Bone marrow (tissue), 2 donors: ENCODE results near the gene CCSAP.
"Not testable (repeated sequence)": the region's sequence is repeated elsewhere in the genome, so short reads cannot be mapped to it uniquely, and the experiment has no call there.

Experiments used
- DNase-seq, 2 donors: peaks; one replicate each; lab custom pipeline; 2025; lab: John Stamatoyannopoulos, UW

Gene CCSAP, protein sequence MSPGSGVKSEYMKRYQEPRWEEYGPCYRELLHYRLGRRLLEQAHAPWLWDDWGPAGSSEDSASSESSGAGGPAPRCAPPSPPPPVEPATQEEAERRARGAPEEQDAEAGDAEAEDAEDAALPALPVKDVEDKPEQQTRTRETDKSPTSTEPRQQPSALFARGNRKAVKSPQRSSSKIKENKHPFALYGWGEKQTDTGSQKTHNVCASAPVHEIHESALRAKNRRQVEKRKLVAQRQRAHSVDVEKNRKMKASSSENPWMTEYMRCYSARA

DNA sequence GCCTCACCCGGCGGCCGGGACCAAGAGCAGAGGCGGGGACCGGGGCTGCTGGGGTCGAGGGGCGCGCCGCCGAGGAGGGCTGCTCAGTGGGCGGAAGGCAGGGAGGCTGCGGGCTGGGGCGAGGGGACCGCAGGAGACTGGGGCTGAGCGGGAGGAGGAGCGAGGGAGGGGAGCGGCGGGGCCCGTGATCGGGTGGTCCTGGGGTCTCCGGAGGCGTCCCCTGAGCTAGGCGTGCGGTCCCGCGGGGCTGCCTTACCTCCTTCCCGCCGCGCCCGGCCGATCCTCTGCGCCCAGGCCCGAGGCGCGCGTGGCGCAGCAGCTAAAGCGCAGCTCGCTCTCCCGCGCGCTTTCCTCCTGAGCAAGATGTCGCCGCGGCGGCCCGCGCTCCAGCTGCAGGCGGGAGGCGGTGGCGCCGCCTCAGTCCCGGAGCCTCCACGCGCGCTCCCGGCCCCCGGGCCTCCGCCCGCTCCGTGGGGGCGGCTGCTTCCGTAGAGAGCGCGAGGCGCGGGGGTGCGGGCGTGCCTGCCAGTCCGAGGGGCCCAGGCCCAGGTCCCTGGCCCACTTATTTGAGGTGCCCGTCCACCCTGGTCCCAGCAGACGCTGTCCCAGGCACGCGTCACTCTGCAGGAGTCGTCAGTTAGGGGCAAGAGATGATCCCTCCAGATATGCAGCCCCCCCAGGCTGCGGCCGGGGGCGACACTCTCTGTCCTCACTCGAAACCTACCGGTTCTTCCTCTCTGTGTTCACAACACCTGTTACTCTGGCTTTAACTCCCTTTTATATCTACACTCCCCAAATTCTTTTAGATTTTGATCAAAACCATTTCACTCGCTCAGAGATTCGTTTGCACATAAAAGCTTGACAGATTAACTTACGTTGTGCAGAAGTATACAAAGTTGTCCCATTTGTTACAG, at the start of gene CCSAP:
CCSAP (minus strand) TSS at position 392 of the 914 bp plus-strand sequence. CDS start 582 bp downstream, outside the sequence.
- peak; percentile 36 to 58 for DNase-seq

DNA sequence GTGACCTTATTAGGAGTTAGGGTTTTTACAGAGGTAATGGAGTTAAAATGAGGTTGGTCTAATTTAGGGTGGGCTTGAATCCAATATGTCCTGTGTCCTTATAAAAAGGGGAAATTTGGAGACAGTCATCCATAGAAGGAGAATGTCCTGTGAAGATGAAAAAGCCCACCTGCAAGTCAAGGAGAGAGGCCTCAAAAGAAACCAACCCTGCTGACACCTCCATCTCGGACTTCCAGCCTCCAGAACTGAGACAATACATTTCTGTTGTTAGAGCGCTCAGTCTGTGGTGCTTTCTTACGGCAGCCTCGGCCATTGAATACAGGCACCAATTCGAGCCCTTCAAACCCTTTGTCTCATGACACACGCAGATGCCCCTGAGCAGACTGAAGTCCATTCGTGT, 47.3 kb upstream of the CCSAP start:
- no peak for DNase-seq

DNA sequence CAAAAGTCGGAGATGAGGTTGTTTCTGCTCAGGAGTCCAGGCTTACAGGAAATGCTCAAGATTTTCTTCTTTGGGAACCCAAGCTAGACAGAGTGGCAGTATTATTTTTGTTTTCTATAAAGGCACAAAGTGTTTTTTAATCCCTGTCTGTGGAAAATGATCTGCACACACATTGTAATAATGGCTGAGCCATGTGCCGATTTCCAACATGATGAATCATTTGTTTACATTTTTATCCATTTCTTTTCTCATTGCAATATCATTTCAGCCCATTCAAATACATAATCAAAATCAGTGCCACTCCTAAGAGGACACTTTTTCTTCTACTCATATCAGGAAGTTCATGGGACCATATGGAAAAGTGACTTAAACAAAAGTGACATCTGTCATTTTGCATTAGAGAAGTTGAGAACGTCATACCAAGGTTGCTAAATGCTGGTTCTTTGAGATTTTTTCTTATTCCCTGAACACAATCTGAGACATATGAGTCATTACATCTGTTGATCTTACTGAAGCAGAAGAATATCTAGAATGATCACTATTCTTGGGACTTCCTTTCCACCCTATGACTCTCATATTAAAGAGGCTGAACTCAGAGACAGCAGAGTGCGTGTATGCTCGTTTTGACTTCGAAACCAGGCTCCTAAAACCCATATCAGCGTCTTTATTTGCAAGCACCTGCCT, 46.2 kb upstream of the CCSAP start:
- peak in 1 of 2 donors; percentile 9 for DNase-seq

DNA sequence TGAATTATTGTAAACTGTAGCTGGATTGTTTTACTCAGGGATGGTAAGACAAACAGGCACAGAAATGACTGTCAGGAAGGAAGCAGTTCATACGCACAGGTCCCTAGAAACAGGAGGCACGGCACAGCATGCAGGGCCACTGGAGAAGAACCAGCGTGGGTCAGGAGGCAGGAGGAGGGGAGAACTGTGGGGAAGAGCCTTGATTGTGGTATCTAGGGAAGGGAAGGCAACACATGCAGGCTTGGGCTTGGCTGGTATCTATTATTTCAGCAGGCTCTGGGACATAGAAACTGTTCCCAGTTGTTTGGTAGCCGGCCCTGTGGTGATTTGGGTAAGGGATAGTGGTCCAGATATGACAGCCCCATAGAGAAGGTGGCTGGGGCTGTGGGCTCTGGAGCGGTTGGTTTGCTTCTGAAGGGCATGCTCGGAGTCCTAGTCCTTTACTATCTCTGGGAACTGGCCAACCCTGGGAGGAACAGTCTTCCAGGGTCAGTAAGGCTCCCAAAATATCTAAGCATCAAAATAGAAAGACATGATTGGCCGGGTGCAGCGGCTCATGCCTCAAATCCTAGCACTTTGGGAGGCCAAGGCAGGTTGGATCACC, 43.1 kb upstream of the CCSAP start:
- DNase-seq, result no peak

DNA sequence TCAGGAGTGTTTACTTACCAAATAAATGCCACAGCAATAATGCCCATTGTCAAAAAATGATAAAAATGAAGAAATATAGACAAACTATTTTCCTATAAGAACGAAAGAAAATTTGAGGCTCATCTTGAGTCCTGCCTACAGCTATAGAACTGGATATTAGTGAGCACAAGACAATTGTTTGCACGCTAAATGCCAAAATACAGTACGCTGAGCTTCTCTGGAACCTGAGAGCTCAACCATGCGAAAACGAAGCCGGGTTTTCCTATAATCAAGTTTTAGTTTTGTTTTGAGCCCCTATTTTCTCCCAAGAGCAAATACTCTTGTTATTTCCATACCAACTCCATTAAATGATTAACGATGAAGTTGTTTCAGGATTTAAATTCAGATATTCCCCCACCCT, 42.0 kb upstream of the CCSAP start:
- no peak for DNase-seq

DNA sequence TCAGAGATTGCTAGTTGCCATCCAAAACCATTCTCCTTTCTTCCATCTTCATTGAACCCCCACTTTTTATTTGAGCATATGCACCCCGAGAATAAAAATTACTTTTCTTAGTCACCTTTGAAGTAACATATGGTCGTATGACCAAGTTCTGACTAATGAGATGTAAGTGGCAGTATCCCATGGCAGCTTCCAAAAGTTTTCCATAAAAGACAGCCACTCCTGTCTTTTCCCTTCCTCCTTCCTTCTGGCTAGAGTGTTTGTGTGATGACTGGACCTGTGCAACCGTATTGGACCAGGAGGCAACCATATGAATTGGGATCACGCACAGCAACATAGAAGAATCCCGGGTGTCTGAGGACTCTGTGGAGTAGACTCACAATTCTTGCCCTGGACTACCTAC, 41.1 kb upstream of the CCSAP start:
- DNase-seq, result no peak

DNA sequence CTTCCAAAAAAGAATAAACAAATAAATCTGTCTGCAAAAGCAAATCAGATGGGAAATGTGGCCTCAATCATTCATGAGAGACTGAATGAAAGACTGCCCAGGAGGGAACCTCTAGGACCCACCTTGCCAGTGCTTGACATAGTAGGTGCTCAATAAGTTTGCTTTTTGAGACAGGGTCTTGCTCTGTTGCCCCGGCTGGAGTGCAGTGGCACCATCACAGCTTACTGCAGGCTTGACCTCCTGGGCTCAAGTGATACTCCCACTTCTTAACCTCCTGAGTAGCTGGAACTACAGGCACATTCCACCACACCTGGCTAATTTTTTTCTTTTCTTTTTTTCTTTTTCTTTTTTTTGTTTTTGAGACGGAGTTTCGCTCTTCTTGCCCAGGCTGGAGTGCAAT, 40.3 kb upstream of the CCSAP start:
- DNase-seq, result no peak

DNA sequence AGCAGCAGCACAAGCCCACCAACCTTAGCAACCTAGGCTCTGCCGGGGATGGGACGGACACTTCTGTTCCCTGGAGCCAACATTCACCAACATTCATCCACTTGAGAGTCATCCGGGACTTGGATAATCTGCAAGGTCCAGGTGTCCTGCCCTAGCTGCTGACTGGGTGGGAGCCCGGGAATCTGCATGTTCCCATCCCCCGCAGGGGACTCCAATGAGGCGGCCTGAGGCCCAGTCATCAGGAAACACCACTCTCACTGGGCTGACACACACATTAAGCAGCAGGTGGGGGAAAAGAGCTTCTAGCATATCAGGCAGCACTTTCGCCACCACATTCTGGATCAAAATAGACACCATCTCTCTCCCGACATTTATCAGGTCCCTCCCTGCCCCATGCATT, 38.4 kb upstream of the CCSAP start:
- no peak for DNase-seq

DNA sequence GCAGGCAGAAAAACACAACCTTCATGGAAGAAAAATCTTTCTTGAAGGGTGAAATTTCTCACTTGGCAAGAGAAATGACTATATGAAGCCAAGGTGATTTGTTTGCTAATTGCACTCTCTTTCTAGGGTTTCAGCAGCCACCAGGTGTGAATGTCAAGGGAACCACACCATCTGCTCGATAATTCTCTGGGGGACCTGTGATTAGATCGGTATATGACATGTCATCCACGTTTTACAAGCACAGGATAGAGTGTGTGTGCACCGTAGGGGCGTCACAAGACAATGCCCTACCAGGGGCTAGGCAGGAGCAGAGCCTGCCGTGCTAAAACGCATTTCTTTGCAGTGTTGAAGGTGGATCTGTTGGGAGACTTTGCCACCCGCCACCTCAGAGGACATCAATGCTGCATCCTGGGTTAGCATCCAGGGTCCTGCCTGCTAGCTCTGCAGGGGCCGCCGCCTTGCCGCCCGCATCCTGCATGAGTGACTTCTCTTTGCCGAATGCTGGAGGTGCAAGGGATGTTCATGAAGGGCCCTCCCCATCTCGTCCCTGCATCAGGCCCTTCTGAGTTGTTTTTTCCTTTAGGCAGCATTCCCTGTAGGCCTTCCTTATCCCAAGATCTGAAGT, 37.8 kb upstream of the CCSAP start:
- no peak for DNase-seq

DNA sequence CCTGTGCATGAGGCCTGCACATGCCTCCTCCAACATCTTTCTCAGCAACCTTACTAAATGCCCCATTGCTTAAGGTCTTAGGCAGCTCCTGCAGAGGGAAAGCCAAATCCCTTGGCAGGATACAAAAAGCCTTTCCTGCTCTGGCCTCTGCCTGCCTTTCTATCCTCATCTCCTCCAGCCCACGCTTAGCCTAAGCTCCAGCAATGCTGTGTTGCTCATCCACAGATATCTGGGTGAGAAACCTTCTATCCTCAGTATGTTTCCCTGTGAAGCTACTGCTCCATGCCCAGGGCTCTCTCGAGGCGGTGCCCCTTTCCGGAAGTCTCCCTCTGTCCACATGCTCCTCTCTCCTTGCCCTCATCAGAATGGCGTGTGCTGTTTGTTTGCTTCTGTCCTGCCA, 37.0 kb upstream of the CCSAP start:
- DNase-seq, result no peak

DNA sequence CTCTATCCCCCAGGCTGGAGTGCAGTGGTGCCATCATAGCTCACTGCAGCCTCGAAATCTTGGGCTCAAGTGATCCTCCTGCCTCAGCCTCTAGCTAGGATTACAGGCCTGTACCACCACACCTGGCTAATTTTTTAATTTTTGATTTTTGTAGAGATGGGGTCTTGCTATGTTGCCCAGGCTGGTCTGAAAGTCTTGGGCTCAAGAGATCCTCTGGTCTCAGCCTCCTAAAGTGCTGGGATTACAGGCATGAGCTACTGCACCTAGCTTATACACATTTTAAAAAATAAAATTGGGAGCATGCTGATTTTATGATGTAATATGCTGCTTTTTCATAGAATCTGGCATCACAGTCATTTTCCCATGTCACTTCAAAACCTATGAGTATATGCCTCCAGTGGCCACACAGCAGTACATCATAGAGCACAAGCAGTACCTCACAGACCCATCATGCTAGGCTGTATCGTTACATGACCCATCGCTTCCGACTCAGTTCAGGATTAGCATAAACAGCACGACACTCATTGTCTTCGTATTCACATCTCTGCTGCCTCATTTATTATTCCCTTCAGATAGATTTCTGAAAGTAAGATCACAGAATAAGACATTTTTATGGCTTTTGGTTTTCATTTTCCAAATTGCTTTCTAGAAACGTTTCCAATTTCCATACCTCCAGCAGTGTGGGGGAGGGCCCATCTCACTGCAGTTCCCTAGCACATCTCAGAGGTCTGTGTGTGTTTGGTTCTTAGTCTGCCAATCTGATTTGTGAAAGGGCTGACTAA, 35.9 kb upstream of the CCSAP start:
- no peak for DNase-seq

DNA sequence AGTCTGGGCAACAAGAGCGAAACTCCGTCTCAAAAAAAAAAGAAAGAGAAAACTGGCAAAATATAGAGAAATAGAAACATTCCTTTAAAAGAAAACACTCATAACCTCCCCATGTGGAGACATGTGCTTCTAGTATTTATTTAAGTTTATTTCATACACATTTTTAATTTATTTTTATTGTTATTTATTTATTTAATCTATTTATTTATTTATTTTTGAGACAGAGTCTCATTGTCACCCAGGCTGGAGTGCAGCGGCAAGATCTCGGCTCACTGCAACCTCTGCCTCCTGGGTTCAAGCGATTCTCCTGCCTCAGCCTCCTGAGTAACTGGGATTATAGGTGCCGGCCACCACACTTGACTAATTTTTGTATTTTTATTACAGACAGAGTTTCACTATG, 35.2 kb upstream of the CCSAP start:
- not testable (repeated sequence) for DNase-seq

DNA sequence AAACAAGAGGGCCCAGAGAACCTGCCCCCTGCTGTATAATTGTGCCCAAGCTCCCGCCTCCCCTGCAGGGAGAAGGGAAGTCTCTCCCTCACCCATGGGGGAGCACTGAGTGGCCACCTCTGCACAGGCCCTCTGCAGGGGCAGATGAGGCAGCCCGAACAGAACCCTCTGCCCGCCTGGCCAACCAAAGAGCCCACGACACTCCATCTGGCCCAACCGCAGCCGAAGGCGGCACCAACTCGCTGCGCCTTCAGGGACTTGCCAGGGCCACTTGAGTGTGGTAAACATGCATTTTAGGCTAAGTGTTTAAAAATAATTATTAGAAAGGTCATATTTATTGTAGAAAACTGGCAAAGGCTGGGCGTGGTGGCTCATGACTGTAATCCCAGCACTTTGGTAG, 34.6 kb upstream of the CCSAP start:
- no peak for DNase-seq

DNA sequence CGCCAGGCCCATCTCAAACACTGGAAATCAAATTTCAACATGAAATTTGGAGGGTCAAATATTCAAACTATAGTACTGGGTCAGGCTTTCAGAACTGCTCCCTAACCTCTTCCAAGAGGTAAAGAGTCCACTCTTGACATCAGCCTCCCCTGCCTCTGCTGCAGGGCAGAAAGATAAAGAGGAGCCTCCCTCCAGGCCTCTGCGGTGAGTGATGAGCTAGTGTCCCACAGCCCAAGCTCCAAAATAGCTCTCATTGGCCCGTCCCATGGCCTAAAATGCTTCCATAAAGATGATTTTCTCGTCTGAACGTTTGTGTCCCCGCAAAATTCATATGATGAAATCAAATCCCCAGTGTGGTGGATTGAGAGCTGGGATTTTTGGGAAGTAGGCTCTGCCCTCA, 33.7 kb upstream of the CCSAP start:
- no peak for DNase-seq

DNA sequence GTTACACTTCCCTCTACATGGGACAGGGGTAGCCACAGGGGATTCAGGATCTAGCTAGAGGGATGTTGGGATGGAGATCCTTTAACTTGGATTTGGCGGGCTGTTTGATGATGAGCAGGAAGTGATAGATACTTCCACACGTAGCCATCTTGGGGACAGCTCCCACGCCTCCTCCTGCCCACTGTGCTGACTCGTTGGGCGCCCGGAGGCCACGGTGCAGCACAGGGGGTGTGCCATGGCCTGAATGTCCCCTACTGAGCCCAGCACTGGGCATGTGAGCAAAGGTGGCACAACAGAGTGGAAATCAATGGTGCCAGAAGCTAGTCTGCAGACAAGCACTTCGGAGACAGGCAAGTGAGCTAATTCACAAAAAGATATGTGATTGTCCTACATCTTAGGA, 31.6 kb upstream of the CCSAP start:
- DNase-seq, result no peak

DNA sequence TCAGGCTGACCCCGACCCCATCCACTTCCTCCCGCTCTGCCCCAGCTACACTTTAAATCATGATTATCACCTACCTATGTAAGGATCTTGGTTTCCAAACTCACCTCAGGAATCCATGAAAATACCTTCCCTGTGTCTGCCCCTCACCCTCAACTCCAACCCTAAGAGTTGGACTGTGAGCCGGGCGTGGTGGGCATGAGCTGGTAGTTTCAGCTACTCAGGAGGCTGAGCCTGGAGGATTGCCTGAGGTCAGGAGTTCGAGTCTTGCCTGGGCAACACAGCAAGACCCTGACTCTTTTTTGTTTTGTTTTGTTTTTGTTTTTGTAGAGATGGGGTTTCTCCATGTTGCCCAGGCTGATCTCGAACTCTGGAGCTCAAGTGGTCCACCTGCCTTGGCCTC, 30.5 kb upstream of the CCSAP start:
- DNase-seq, result no peak

DNA sequence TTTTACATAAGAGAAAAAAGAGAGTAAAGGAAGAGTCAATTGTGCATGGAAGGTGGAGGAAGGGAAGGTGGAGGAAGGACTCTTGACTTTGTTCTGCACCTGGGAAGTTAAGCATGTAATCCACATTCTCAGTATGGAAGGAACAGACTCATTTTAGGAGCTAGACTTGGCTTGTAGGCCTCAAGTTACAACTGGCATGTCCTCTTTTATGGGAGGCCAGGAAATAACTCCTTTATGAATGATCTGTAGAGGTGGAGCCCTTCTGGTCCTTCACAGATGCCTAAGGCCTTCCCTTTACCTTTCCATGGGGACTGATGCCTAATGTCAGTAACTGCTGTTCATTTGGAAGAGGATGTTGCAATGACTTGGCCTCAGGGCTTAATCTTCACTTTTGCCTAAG, 29.4 kb upstream of the CCSAP start:
- DNase-seq, result no peak

DNA sequence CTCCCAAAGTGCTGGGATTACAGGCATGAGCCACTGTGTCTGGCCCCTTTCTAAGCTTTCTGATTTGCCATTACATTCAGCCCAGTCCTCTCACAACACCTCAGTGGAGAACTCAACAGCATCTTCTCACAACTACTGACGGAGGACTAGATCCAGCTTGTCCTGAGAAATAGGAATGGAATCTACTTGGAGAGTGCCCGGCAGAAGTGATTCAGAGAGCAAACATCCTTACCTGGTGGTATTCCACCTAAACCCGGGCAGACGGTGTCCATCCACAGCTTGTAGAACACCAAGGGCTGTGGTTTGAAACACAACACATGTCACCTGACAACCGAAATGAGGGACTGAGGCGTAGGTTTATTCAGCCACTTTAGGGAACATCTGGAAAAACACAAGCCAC, 28.8 kb upstream of the CCSAP start:
- no peak for DNase-seq

DNA sequence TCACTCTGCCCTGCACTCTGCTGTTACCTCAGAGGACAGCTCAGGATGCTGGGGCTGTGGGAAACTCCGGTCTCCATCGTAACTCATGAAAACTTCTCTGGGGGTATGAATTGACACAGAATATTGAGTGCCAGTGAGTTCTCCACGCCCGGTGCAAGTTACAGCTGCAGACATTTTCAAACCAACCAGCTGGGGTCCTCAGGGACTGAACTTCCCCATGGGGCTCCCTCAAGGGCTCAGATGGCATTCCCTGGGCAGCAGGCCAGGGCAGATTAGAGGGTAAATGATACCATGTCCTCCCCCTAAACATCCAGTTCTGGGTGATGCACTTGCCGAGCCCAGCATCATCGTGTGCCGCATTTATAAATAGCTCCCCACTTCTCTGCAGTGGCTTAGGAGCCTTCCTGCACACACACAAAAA, 27.8 kb upstream of the CCSAP start:
- DNase-seq, result no peak

DNA sequence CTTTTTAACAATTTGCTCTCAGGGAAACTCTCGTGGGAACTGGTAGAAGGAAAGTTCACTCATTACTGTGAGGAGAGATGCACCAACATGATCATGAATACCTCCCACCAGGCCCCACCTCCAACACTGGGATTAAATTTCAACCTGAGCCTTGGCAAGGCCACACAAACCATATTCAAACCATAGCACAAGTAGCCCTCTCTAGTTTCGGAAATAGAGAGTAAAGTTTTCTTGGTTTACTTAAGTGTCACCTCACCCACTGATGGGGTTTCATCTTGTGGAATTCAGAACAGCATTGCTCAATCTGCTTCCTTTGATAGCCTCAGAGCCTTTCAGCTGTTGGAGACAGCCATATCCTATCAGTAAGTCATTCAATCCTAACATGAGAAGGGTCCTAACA, 25.5 kb upstream of the CCSAP start:
- no peak for DNase-seq

DNA sequence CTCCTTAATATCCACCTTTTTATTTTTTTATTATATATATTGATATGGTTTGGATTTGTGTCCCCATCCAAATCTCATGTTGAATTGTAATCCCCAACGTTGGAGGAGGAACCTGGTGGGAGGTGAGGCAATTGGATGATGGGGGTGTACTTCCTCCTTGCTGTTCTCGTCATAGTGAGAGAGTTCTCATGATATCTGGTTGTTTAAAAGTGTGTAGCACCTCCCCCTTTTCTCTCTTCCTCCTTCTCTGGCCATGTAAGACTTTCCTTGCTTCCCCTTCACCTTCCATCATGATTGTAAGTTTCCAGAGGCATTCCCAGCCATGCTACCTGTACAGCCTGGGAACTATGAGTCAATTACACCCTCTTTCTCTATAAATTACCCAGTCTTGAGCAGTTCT, 22.7 kb upstream of the CCSAP start:
- DNase-seq, result no peak
